GM19043 (cell line): ENCODE results near the gene FEM1B.

Experiments
- ATAC-seq: cut with Tn5 transposase; IDR thresholded peaks from one replicate; pipeline ENCODE4 v1.9.1; 2021; ENCODE audit warnings: low read depth; ENCODE audit not compliant: unreplicated experiment

The FEM1B gene

DNA sequence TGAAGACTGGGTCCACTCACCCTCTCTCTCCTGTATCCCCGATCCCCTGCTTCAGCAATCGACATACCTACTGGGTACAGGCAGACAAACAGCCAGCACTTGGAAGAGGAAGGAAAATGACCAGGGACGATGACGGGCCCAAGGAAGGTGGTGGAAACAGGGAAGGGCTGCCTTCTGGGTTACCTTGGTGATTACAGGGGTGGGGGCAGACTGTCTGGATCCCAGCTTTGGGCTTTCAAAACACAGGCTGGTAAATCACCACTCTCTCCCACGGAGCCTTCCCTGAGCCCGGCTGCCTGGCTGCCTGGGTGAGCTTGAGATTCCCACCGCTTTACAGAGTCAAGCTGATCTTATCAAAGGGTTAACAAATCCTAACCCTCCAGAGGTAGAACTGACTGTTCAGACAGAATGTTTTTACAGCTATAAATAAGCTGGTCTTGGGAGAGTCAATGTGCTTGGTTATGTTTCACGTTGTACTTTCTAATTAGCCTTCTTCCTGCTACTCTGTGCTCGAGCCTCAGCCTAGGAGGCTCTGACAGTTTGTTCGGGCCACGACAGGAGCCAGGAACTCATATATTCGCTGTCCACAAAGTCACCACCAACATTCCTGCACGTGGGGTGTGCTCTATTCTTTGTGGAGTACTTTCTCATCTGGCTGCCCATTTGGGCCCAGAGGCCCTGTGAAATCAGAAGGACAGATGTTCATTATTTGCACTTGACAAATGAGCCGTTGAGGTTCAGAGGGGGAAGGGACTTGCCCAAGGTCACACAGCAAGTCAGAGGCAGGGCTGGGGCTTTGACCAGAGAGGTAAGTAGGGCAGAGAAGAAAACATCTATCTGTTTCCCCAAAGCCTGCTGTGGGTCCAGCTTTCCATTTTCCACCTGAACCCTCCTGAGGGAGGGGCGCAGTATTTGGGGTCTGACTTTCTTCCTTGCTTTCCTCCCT is 63.5 kb downstream of the FEM1B start:
- ATAC-seq: no peak

DNA sequence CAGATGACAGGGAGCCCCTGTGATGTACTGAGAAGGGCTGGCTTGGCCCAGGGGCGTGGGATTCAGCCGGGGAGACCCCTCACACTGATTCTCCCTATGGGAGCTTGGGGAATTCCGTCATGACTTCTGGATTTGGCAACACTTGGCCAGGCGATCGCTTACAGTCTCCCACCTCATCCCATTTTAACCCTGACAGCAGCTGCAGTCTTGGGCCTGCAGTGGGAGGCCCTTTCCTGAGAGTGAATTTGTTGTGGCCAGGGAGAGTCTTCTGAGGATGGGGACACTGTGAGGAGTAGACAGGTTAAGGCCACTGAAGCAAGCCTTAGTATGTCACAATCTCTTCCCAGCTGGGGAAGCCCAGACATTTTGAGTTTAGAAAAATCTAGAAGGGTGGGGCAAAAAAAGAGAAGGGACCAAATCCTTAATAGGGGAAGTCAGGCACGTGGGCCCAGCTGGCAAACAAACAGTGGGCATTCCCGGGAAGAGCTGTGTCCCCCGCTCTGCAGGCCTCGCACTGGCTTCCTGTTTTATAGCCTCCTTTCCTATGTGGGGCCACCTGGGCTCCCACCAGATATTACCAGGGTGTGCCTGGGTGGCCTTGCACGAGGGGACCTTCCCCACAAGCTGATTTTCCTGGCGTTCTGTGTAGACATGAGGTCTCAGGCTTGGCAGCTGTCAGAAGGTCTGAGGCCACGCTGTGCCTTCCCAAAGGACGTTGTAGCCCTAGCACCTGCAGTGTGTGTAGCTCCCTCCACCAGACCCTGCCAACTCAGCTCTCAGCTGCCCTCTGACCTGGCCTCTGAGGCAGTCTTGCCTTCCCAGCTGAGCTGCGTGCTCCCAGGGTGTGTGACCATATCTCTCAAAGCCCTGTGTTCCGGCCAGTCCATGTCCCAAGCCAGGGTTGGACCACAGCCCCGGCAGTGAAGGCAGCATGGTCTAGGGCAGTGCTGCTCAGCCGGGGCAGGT is 64.5 kb downstream of the FEM1B start:
- ATAC-seq: no peak

DNA sequence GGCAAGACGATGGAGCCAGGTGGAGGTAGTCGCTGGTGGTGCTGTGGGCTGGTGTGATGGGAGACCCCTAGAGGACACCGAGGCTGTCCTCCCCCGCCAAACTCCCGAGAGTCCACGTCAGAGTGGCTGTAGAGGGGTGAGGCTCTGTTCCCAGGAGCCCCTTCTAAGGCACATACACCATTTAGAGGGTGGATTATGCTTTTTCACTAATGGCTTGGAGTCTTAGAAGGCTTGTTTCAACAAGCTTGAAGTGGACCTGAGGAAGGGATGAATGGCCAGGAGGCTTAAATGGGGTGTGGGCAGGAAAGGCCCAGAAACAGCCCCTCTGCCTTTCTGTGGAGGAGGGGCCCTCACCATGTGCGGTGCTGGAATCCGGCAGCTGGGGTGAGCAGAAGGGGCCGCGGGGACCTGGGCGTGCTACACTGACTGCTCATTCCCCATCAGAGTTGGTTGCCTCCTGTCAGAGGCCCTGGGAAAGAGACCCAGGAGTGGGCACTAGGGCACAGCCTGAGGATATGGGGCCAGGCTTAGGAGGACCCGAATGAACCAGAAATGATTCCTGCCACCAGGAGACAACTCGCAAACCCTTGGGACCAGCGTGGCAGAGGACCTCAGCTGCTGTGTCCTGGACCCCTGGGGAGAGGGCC is 66.2 kb downstream of the FEM1B start:
- ATAC-seq: no peak

DNA sequence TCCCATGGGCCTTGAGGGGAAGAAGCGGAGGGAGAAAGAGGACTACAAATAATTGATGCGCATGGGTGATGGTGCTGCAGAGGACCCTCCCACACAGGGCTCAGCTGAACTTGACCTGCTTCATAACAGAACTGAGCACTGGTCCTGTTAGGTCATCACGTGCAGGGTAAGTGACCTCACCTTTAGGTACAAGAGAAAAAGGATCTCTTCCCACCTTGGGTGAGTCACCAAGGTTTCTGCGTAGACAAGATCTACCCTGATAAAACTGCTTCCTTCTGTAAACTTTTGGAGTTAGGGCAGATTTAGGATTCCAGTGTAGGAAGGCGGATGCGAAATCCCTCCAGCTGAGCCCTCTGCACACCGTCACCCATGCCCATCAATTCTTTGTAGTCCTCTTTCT is 67.1 kb downstream of the FEM1B start:
- ATAC-seq: no peak
